NOMO-1 (cell line): ENCODE results near the gene DCST2.
A peak's percentile ranks its signal among the peaks of the same experiment; 100 is the strongest.

Source experiments
- DNase-seq, 2 experiments: peaks; one replicate each; lab custom pipeline; 2025; ENCODE audit not compliant: unreplicated experiment in 2 of 2; lab: John Stamatoyannopoulos, UW

DCST2 gene

GRCh38 chr1:155050560-155051341 is 17.2 kb upstream of the DCST2 start, which contains the start of gene ADAM15:
ADAM15 (plus strand) TSS chr1:155051316; CDS start chr1:155051387, 71 bp downstream.
- DNase-seq = peak; percentile 69 to 93

- no peak for DNase-seq
Measured at GRCh38 chr1:155049651-155050559, 16.3 kb upstream of the DCST2 start.

GRCh38 chr1:155048449-155049334 is 15.1 kb upstream of the DCST2 start:
- no peak for DNase-seq

GRCh38 chr1:155044812-155045657 is 11.5 kb upstream of the DCST2 start:
- DNase-seq = peak; percentile 72 to 75

- DNase-seq = no peak
Measured at GRCh38 chr1:155044365-155044764, 10.8 kb upstream of the DCST2 start.

GRCh38 chr1:155043793-155044192 is 10.2 kb upstream of the DCST2 start:
- no peak for DNase-seq

GRCh38 chr1:155043301-155043702 is 9.7 kb upstream of the DCST2 start:
- no peak for DNase-seq

- DNase-seq = no peak
Measured at GRCh38 chr1:155042789-155043188, 9.2 kb upstream of the DCST2 start.

- no peak for DNase-seq
Measured at GRCh38 chr1:155040358-155041093, 6.9 kb upstream of the DCST2 start.

GRCh38 chr1:155039308-155039669 is 5.7 kb upstream of the DCST2 start:
- no peak for DNase-seq

GRCh38 chr1:155038602-155039307 is 5.2 kb upstream of the DCST2 start:
- DNase-seq = no peak

GRCh38 chr1:155037851-155038441 is 4.4 kb upstream of the DCST2 start:
- DNase-seq = no peak

- no peak for DNase-seq
Measured at GRCh38 chr1:155037043-155037442, 3.5 kb upstream of the DCST2 start.

- DNase-seq = no peak
Measured at GRCh38 chr1:155035936-155036335, 2.4 kb upstream of the DCST2 start.

GRCh38 chr1:155034318-155035208 is 982 bp upstream of the DCST2 start:
- no peak for DNase-seq

GRCh38 chr1:155032886-155033285 is 695 bp downstream of the DCST2 start:
- DNase-seq = no peak

GRCh38 chr1:155030899-155031298 is 2.7 kb downstream of the DCST2 start:
- no peak for DNase-seq
